Right renal pelvis (tissue), 4 donors: Measurements from ENCODE around the gene ALG2. TPM values are rescaled to one million over a fixed set of nuclear protein-coding genes. Genes with fewer than 3 reads are reported as not detected.
A peak's percentile ranks its signal among the peaks of the same experiment; 100 is the strongest.
"Not testable (repeated sequence)": the region's sequence is repeated elsewhere in the genome, so short reads cannot be mapped to it uniquely, and the experiment has no call there.

Experiments
- DNase-seq, 4 donors: peaks; one replicate each; pipeline ENCODE4 v3.0.0-alpha.2; 2013; ENCODE audit warnings: low read depth in 4 of 4, low spot score in 3 of 4, missing footprints in 1 of 4
- polyA plus RNA-seq, 4 donors: library from polyadenylated mRNA; unstranded; fragments of 120-200 nt; gene quantifications; one replicate each; pipeline ENCODE4 v1.2.1, GENCODE V29; 2013; ENCODE audit not compliant: insufficient read length in 4 of 4

Gene ALG2
- polyA plus RNA-seq, 4 donors: 42.0 to 57.3 (median 52.0) TPM

DNA sequence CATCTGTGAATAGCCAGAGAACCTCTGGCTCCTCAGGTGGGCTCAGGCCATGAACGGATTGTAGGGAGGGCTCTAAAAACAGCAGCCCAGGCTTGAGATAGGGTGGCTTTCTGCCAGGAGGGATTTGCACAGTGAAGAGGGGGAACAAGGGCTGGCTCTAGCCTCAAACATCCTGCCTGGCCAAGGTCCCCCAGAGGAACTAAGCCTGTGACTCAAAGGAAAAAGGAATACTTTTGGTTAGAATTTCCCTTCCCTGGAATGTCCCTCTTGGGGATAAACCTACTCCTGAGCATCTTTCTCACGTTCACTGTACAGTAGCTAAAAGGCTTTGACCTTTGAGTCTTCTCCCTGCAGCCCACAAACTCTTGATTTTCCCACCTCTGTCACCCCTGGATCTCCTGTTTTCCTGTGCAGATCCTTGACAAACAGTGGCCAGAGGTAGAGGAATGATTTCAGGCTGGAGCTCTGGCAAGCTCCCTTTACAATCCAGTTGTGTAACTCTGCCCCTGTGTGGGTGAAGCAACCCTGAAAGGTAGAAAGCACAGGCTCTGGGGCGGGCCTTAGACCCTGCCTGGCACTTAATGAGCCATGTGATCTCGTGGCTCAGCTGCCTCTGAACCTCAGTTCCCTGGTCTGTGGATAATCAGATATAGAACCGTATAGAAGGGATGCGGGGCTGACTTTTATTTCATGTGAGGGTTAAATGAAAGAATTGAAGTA lies 17.8 kb upstream of the ALG2 start:
- no peak for DNase-seq

DNA sequence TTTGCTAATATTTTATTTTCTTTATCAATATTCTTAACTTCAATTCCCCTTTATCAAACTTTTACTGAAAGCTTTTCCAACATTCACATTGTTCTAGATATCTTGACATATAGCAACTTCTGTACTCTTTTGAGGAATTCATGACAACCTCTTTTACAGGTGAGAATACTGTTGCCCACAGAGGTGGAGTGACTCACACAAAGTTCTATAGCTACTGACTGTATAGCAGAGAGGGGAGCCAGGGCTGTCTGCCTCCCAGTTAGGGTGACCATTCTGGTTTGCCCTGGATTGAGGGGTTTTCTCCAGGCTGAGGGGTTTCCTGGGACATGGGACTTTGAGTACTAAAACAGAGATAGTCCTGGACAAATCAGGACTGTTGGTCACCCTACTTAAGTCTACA lies 16.6 kb upstream of the ALG2 start:
- no peak for DNase-seq

DNA sequence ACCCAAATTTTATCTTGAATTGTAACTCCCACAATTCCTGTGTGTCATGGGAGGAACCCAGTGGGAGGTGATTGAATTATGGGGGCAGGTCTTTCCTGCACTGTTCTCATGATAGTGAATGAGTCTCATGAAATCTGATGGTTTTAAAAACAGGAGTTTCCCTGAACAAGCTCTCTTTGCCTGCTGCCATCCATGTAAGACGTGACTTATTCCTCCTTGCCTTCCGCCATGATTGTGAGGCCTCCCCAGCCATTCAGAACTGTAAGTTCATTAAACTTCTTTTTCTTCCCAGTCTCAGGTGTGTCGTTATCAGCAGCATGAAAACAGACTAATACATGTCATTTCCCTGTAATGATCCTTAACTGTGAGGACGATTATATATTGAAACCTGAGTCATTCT lies 16.1 kb upstream of the ALG2 start:
- DNase-seq: not testable (repeated sequence)

DNA sequence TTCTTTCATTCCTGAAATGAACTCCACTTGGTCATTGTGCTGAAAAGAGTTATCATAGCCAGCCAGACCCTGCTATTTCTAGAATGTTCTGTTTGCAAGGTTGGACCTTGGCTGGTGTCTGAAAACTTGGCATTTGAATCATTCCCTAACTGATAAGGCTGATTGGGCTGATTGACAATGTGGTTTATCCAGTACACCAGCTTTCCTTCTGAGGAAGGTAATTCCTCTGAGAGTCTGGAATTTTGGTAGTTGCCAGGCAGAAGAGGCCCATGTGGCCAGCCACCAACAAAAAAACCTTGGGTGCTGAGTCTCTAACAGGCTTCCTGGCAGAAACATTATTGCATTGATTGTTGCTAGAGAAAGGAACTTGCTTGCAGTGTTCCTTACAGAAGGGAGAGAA lies 15.6 kb upstream of the ALG2 start:
- DNase-seq: no peak

DNA sequence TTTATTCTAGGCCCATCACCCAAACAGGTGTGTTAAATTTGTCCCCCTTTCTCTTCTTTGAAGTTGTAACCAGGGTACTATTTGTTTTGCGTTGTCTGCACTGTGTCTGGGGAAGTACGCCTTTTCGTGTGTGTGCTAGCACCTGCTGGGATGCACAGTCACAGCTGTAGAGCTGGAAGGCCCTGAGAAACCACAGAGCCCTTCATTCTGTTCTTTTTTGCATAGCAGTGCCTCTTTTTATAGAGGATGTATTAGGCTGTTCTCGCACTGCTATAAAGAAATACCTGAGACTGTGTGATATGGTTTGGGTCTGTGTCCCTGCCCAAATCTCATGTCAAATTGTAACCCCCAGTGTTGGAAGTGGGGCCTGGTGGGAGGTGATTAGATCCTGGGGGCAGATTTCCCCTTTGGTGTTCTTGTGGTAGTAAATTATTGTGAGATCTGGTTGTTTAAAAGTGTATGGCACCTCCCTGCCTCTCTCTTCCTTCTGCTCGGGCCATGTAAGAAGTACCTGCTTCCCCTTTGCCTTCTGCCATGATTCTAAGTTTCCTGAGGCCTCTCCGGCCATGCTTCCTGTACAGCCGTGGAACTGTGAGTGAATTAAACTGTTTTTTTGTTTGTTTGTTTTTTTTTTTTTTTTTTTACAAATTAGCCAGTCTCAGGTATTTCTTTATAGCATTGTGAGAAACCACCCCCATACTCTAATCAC lies 14.3 kb upstream of the ALG2 start:
- no peak for DNase-seq

DNA sequence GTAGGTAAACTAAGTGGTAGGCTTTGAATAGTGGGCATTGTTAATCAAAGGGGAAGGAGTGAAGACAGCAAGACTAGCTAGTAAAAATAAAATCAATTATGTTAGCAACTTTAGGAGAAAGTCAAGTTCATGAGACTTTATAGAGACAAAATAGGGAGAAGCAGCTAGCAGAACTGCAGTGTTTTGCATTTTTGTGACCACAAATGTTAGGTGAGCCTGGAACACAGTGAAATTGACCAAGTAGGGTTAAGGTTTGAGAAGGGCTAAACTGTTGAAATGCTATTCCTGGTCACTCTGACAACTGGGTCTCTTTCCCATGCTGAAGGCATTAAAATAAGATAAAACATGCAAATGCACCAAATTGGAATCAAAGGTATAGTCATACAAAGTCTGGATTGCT lies 13.3 kb upstream of the ALG2 start:
- no peak for DNase-seq

DNA sequence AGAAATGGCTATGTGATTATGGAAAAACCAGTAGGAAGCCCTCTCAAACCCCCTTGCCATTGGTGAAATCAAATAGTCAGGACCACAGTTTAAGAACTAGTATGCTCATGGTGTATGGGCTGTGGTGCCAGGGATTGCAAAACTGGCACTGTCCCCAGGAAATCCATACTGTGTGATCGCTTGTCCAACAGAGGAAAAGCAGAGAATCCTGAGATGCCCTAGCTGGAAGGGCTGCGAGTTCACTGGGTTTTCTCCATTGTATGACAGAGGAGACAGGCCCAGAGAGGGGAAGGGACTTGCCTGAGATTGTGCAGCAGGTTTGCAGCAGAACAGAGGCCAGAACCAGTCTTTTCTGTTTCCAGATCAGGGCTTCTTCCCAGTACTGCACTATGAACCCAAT lies 12.9 kb upstream of the ALG2 start:
- no peak for DNase-seq

DNA sequence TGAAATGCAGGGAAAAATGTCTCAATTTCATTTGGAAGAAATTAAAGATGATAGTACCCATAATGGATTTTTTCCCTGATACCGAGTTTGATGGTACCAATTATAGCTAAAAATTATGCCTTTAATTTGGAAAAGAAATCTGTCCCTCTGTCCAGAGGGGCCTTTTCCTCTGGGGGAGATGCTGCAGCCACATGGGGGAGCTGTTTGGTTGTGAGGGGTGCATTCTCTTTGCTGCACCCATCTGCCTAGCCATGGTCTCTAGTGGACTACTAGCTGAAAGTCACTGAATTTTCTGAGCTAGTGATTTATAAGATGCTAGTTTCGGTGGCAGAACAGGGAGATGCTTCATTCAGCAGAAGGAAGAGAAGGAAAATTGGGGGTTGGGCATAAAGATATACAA lies 10.0 kb upstream of the ALG2 start:
- DNase-seq: no peak

DNA sequence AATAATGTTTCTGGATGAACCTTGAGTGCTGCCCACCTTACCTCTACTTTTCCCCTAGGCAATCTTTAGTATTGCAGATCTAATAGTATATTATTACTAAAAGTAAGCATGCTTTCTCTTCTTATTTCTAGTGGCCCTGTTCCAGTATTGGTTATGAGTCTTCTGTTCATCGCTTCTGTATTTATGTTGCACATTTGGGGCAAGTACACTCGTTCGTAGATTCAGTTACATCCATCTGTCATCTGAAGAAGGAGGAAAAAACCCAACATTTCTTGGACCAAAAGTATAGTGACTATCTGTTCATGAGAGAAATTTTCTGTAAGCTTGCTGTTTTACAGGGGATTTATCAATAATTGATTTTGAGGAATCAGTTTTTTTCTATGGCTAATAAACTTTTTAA lies 8.5 kb upstream of the ALG2 start:
- DNase-seq: no peak

DNA sequence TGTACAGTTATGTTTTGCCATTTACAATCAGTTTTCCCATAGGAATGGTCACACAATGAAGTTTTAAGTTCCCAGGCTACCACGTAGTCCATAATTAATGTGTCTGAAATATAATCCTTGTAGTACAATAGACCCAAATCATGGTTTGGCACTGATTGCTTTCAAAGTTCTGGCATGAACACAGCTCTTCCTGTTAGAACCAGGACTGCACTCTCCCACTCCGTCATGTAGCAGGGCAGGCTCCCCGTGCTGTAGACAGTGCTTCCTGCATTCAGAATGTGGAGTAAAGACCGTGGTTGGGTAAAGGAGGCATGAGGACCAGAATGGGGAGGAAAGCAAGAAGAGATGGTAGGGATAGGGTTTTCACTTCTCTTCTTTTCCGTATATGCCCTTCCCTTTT lies 4.3 kb upstream of the ALG2 start:
- no peak for DNase-seq

DNA sequence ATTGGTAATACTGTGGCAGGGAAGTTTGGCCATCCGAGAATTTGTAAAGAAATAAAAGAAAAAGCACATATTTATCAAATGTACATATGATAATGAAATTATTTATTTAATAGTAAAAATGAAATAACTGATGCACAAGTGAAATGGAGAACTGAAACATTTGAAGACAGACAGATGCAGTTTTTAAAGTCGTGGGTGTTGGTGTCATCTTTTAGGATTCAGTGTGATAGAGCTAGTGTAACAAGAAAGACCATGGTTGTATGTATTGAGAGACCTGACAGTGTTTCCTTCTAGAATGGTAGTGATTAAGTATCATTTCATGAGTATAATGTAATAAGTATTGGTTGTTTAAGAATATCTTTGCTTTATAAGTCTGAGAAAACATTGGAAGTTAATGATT lies 2.7 kb upstream of the ALG2 start:
- no peak for DNase-seq

DNA sequence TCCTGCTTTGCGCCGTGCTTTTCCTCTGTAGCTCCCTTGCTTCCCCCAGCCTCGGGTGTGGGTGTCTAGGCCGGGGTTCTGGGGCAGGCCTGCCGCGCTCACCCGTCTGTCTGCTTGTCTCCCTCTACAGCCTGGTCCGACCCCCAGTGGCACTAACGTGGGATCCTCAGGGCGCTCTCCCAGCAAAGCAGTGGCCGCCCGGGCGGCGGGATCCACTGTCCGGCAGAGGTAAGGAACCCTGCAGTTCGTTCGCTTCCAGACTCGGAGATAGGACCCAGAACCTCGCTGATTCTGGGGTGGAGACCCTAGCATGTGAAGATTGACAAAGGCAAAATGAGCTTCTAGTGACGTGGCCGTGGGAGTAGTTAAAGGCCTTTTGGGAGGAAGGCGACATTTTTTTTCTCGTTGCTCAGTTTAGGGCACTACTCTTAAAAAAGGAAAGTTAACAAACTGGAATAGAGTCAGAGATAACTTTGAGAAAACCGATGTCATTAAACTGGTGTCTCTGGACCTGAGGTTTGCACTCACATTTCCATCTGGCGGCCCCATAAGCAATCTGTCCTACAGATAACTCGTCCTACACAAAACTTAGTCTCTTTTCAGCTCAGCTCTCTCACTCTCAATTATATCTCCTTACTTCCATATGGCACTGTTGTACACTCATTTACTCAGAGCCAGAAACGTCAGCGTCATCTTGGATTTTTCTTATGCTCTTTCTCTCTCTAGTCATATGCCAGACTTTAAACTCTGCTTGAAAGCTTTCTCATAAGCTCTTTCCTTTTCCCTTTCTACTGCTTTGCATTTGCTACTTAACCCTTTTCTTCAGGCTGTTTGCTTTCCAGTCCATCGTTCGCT lies 901 bp upstream of the ALG2 start:
- peak in 1 of 4 donors; percentile 1 for DNase-seq

DNA sequence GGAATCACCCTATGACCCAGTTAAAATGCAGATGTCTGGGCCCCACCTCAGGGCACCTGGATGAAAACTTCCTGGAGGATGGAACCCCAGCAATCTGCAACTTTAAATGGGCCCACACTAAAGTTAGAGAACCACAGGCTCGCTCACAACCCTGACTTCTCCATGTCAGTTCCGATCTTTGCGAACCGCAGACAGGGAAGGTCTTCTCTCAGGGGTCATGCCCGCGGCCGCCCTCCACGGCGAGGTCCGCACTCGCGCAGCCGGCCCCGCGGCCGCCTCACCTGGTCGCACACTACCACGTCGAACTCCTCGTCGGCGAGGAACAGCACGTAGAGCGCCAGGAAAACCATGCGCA lies 499 bp downstream of the ALG2 start:
- DNase-seq: no peak

DNA sequence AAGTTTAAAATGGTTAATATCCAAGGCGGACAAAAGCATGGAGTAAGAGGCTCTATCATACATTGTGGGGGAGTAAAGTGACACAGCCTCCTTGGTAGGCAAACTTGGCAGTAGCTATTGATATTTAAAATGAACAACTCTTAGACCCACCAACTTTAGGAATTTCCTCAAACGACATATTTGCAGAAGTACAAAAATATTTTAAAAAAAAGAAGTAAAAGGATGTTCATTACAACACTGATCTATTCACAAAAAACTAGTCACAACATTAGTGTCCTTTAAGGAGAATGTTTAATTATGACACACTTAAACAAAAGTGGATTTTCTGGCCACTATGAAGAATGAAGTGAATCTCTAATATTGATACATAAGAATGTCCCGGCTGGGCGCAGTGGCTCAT lies 1.7 kb downstream of the ALG2 start:
- no peak for DNase-seq

DNA sequence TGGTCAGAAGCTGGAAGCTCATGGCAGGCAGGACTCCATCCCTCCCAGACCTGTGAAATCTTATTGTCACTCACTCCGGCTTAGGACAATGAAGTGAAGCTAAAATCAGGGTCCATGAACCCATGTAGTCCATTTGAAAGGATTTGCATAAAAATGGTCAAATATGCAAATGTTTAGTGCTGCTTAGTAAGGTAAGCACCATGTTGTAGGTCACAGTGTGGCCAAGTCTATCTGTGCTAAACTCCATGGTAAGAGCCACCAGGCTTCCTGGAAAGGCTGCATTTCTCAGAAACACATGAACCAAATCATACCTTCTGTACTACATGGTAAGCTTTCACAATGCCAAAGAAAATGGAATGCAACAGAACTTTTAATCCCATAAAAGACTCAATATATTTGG lies 5.7 kb downstream of the ALG2 start:
- DNase-seq: no peak

DNA sequence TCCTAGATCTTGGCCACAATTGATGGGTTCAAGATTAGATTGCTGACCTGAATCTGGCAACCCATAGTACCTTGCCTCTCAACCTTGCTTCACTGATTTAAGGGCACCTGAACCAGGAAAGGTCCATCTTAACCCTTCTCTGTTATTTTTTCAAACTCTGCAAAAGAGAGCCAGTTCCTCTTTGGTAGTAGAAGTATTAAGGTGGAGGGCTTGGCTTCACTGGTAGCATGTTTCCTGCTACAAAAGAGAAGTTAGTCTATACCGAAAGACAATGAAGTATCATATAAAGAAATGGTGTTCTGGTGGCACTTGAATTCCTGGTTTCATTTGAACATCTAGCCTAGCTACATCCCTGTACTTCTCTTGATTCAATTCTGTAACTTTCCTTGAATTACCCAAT lies 8.5 kb downstream of the ALG2 start:
- no peak for DNase-seq

DNA sequence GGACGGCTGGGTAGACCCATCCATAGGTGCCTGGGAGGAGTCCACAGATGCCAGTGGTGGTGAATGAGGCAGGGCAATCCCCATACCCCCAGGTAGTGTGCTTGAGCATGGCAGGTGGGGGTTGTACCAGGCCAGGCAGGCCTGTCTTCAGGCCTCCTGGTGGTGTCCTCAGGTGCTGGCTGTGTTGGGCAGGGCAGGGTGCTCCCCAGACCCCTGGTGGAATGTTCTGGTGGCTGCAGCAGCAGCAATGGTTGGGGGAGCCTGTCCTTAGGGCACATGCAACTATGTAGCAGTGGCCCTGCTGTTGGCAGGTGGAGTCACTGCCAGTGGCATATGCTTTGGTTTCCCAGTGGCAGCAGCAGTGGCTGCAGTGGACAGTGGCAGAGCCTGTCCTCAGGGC lies 10.0 kb downstream of the ALG2 start:
- DNase-seq: no peak

DNA sequence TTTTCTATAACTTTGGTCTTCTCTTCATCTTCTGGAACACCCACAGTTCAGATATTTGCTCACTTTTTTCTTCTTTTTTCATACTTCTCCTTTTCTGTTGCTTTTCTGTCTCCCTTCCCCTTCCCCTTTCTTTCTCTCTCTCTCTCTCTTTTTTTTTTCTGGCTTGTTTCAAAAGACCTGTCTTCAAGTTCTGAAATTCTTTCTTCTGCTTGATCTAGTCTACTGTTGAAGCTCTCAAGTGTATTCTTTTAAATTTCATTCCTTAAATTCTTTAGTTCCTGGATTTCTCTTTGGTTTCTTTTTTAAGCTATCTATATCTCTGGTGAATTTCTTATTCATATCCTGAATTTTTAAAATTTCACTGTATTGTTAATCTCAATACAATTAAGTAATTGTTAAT lies 11.2 kb downstream of the ALG2 start:
- DNase-seq: no peak

DNA sequence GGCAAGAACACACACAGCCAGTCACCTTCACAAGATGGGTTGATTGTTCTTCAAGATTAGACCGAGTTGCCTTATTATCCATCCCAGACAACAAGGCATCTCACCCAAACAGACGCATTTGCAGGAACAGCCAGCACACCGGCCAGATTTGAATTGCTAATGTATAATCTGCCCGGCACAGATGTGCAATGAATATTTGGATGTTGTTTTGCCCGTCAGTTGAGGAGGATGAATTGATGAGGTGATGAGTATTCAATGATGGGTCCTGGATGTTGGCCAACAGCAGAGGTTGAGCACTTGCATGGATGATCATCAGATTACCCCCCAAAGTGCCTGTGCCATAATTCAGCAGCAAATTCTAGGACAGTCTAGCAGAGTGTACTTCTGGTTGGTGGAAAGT lies 20.1 kb downstream of the ALG2 start:
- no peak for DNase-seq

DNA sequence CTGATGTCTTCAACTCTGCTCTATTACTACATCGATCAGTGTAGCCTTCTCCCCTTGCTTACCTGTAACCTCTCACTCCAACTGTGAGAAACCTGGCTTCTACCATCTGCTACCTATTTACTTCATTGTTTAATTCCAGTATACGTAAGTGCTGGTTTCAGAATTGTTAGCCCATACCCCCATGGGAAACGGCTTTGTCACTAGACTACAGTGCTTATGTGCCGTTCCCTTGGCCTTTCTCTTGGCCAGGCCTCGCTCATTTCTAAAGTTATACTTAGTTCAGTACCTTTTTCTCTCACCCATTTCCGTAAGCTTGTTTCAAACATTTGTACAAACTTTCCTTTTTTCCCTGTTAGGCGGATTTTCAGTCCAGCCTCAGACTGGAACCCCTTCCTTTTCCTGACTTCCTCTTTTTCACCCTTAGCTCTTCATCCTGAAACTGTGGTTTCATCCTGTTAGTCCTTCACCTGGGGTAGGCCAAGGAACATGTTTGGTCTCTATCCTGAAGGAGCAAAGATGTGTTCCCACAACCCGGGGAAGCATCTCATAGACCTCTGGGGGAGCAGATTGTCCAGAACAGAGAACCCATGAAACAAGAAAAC lies 21.7 kb downstream of the ALG2 start:
- no peak for DNase-seq

DNA sequence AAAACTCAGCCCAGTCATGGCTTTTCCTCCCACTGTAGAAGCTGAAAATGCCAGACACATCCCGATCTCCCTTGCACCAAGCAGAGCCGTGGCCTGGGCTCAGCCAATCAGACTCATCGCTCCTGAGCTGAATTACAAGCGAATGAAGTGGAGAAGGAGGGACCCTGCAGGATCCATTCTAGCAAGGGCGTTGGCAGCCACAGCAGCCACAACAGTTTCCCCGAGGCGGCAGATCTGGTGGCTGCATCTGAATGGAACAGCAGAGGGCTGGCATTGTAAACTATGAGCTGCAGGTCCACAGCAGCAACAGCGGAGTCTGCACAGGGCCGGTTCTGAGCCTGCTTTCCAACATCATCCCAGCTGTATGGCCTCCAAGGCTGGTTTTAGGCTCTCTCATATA lies 23.8 kb downstream of the ALG2 start:
- DNase-seq: no peak
